Endothelial cell of umbilical vein (primary cell): ENCODE results near the gene BRSK2. TPM values are rescaled to one million over a fixed set of nuclear protein-coding genes. Genes with fewer than 3 reads are reported as not detected.

ENCODE experiments used
- BruUV-seq: library from RNA; stranded (reverse); fragments of 400-500 nt; replicated peaks from 2 replicates; lab custom pipeline; 2021; lab: Mats Ljungman, UMichigan
- CTCF ChIA-PET: fragments of 300-600, 350-600 bp; sonication (Branson Sonifier 250); formaldehyde crosslinking; loops from one replicate; lab custom pipeline; 2021; ENCODE audit warnings: antibody characterized with exemption, inconsistent platforms; lab: Charles Lee
- POLR2A ChIA-PET: fragments of 300-600, 350-600 bp; sonication (Branson Sonifier 250); formaldehyde crosslinking; loops from one replicate; lab custom pipeline; 2021; ENCODE audit warnings: antibody characterized with exemption, inconsistent platforms; lab: Charles Lee
- DNase-seq: peaks from one replicate; pipeline ENCODE4 v3.0.0-alpha.2; 2011; ENCODE audit warnings: low read depth, low spot score
- FAIRE-seq: peaks from 2 replicates; lab custom pipeline; 2011; peaks lifted over from hg19 to GRCh38; lab: Jason Lieb, UNC
- H2AFZ ChIP-seq: 2 replicates; pipeline ENCODE4 v1.6.0; 2012; ENCODE audit warnings: low read depth, low read length, control low read depth, inconsistent platforms
- H3K27ac ChIP-seq: 2 replicates; pipeline ENCODE4 v1.5.1; 2011; ENCODE audit warnings: low read depth, mild to moderate bottlenecking, control low read depth, low read length, moderate library complexity; ENCODE audit not compliant: insufficient read depth
- H3K27me3 ChIP-seq, 2 experiments: 2 replicates each; pipeline versions ENCODE4 v1.6.0 to v1.6.1; 2011; ENCODE audit warnings: low read length in 2 of 2, mixed read lengths in 1 of 2; ENCODE audit not compliant: control insufficient read depth in 2 of 2, insufficient read depth in 2 of 2
- H3K36me3 ChIP-seq, 2 experiments: 2 replicates in 1 of 2; 3 replicates in 1 of 2; pipeline ENCODE4 v1.5.1; 2011; ENCODE audit warnings: low read length in 2 of 2, mild to moderate bottlenecking in 1 of 2, moderate library complexity in 1 of 2; ENCODE audit not compliant: control insufficient read depth in 2 of 2, insufficient read depth in 2 of 2; ENCODE audit errors: extremely low read depth in 1 of 2
- H3K4me1 ChIP-seq: 3 replicates; pipeline ENCODE4 v1.5.1; 2011; ENCODE audit warnings: mild to moderate bottlenecking, low read length; ENCODE audit not compliant: control insufficient read depth, insufficient read depth; ENCODE audit errors: extremely low read depth
- H3K4me2 ChIP-seq: 2 replicates; pipeline ENCODE4 v1.6.1; 2011; ENCODE audit warnings: low read length, control low read depth, mixed read lengths; ENCODE audit not compliant: insufficient read depth
- H3K4me3 ChIP-seq, 3 experiments: fragments of 200-600 bp in 1 of 3; sonication (generic), shearing (Covaris generic) in 1 of 3; replicated peaks in 1 of 3; 2 replicates each; pipeline ENCODE4 v1.5.1; 2011 to 2016; ENCODE audit warnings: control low read depth in 3 of 3, low read length in 3 of 3, mild to moderate bottlenecking in 2 of 3, inconsistent platforms in 1 of 3, low read depth in 1 of 3, moderate library complexity in 1 of 3; ENCODE audit not compliant: insufficient read depth in 1 of 3
- H3K79me2 ChIP-seq: 2 replicates; pipeline ENCODE4 v1.6.0; 2012; ENCODE audit warnings: low read length, inconsistent platforms; ENCODE audit not compliant: control insufficient read depth, insufficient read depth
- H3K9ac ChIP-seq: replicated peaks from 2 replicates; pipeline ENCODE3; 2011; ENCODE audit warnings: low read length, control low read depth; ENCODE audit not compliant: insufficient read depth; ENCODE audit errors: extremely low read depth
- H3K9me1 ChIP-seq: replicated peaks from 3 replicates; pipeline ENCODE4 v1.6.0; 2011; ENCODE audit warnings: mild to moderate bottlenecking, low read length; ENCODE audit not compliant: control insufficient read depth, insufficient read depth; ENCODE audit errors: extremely low read depth
- H3K9me3 ChIP-seq: replicated peaks from 2 replicates; pipeline ENCODE4 v1.5.1; 2012; ENCODE audit warnings: low read length, inconsistent platforms; ENCODE audit not compliant: control insufficient read depth, insufficient read depth
- H4K20me1 ChIP-seq: replicated peaks from 2 replicates; pipeline ENCODE3; 2011; ENCODE audit warnings: mild to moderate bottlenecking, low read length; ENCODE audit not compliant: control insufficient read depth, insufficient read depth; ENCODE audit errors: extremely low read depth
- EZH2 ChIP-seq: IDR thresholded peaks from 2 replicates; pipeline ENCODE4 v1.6.1; 2012; ENCODE audit warnings: borderline replicate concordance, low read depth, mild to moderate bottlenecking, moderate library complexity, low read length, inconsistent platforms; ENCODE audit not compliant: severe bottlenecking
- FOS ChIP-seq: IDR thresholded peaks from 2 replicates; pipeline ENCODE4 v1.6.1; 2011; ENCODE audit warnings: mild to moderate bottlenecking, low read length, moderate library complexity, borderline replicate concordance; ENCODE audit not compliant: insufficient read depth
- GATA2 ChIP-seq: IDR thresholded peaks from 2 replicates; pipeline ENCODE4 v1.7.0; 2011; ENCODE audit warnings: low read depth, mild to moderate bottlenecking, moderate library complexity, mixed read lengths, low read length; ENCODE audit not compliant: insufficient read length, insufficient read depth
- JUN ChIP-seq: IDR thresholded peaks from 2 replicates; pipeline ENCODE4 v1.6.1; 2011; ENCODE audit warnings: borderline replicate concordance, low read depth; ENCODE audit not compliant: insufficient read length, insufficient read depth
- MYC ChIP-seq: IDR thresholded peaks from one replicate; pipeline ENCODE4 v1.6.1; 2011; ENCODE audit warnings: mild to moderate bottlenecking, low read depth, low read length
- POLR2A ChIP-seq: IDR thresholded peaks from 2 replicates; pipeline ENCODE4 v1.6.1; 2012; ENCODE audit warnings: low read depth, mild to moderate bottlenecking, control low read depth, low read length
- POLR2AphosphoS5 ChIP-seq: IDR thresholded peaks from 2 replicates; pipeline ENCODE4 v1.6.1; 2012; ENCODE audit warnings: low read depth, mild to moderate bottlenecking, control low read depth, low read length, moderate library complexity; ENCODE audit not compliant: insufficient read depth
- dilution Hi-C: fragments of 300-500 bp; cut with MboI; formaldehyde crosslinking; loops from one replicate; pipeline ENCODE4 v1.15.0; 2019; ENCODE audit warnings: low sequenced_read_pairs; ENCODE audit not compliant: extremely low pct_ligation_motif_present
- intact Hi-C: fragments of 100-400 bp; cut with micrococcal nuclease; formaldehyde crosslinking; loops from one replicate; pipeline ENCODE4 v1.10.0; 2022
- polyA plus RNA-seq, 4 experiments: library from polyadenylated mRNA; depleted of rRNA in 3 of 4; stranded (reverse) in 3 of 4; unstranded in 1 of 4; fragments of >200 nt; gene quantifications; 2 replicates each; pipeline versions ENCODE4 v1.2.1 to v1.2.3, GENCODE V29; 2011 to 2012; ENCODE audit warnings: missing spikeins in 1 of 4
- total RNA-seq: library from RNA; stranded (reverse); gene quantifications from 2 replicates; pipeline ENCODE4 v1.2.3, GENCODE V29; 2021
- TF ChIP-seq, protein P1 (sequence below), 2 donors: IDR thresholded peaks; 1 replicate in 1 of 2; 2 replicates in 1 of 2; pipeline ENCODE4 v1.5.1; 2011; ENCODE audit warnings: low read length in 2 of 2, mild to moderate bottlenecking in 2 of 2, moderate library complexity in 2 of 2, control low read depth in 1 of 2, inconsistent platforms in 1 of 2, low read depth in 1 of 2; ENCODE audit not compliant: insufficient read depth in 1 of 2; ENCODE audit errors: extremely low read depth in 1 of 2
- TF ChIP-seq, protein P2 (sequence below): IDR thresholded peaks from 2 replicates; pipeline ENCODE4 v1.6.1; 2011; ENCODE audit not compliant: insufficient read depth, insufficient read length

The BRSK2 gene
- total and polyA plus RNA-seq, 2 donors (not counting 3 experiments of a cell fraction or from before 2014, with no cell fraction given): 0.08 to 0.20 TPM

DNA sequence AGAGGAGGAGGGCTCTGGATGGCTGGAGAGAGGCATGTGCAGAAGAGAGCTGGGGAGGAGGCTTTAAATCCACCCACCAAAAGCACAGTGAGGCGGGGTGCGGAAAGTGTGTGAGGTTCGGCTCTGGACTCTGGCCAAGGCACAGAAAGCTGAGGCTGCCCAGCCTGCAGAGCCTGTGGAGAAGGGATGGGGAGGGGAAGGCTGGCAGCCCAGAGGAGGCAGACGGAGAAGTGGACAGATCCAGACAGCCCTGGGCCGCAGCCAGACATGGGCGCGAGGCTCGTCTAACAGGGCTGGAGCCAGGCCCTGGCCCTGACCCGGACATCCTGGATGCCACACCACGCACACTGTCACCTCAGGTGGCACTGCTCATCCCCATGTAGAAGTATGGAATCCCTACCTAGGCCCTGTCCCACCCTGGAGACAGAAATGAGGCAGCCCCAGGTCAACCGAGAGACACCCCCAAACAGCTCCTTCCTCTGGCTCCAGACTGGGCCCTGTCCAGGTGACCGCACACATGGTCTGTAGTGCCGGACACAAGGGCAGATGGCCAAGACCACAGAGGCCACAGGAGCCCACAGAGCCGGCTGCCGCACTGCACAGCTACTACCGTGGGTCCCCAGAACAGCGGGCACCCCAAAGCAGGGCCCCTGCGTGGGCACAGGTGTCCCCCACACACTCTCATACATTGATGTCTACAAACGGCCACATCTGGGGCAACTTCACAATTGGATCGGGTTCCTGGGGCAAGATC is 113.4 kb downstream of the BRSK2 start:
- FAIRE-seq: no peak
- TF ChIP-seq, protein P1, sequence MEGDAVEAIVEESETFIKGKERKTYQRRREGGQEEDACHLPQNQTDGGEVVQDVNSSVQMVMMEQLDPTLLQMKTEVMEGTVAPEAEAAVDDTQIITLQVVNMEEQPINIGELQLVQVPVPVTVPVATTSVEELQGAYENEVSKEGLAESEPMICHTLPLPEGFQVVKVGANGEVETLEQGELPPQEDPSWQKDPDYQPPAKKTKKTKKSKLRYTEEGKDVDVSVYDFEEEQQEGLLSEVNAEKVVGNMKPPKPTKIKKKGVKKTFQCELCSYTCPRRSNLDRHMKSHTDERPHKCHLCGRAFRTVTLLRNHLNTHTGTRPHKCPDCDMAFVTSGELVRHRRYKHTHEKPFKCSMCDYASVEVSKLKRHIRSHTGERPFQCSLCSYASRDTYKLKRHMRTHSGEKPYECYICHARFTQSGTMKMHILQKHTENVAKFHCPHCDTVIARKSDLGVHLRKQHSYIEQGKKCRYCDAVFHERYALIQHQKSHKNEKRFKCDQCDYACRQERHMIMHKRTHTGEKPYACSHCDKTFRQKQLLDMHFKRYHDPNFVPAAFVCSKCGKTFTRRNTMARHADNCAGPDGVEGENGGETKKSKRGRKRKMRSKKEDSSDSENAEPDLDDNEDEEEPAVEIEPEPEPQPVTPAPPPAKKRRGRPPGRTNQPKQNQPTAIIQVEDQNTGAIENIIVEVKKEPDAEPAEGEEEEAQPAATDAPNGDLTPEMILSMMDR (IDR thresholded peaks at IDR 0.05; ENCODE audit: extremely low read depth in 1 of 2, insufficient read depth in 1 of 2, low read depth in 1 of 2, low read length in 2 of 2): no peak
- TF ChIP-seq, protein P2, sequence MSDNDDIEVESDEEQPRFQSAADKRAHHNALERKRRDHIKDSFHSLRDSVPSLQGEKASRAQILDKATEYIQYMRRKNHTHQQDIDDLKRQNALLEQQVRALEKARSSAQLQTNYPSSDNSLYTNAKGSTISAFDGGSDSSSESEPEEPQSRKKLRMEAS: no peak
- TF ChIP-seq FOS (no peak), EZH2 (no peak), JUN (no peak), MYC (no peak), POLR2AphosphoS5 (no peak), POLR2A (no peak), GATA2 (no peak)
- dilution Hi-C loops (no loop called here), intact Hi-C loops (no loop called here)
- Histone ChIP-seq H4K20me1 (peaks cover 3% of the 10 kb centered on the region), H3K4me3 (no peak overlapping the region), H3K9ac (no peak overlapping the region), H3K36me3 (no peaks in the 10 kb centered on the region), H3K9me1 (no peaks in the 10 kb centered on the region), H3K4me2 (no peak overlapping the region), H3K4me1 (no peaks in the 10 kb centered on the region), H3K9me3 (no peaks in the 10 kb centered on the region), H3K27me3 (no peaks in the 10 kb centered on the region), H3K27ac (no peak overlapping the region), H3K79me2 (peaks cover 25% of the 10 kb centered on the region), H2AFZ (no peak overlapping the region)
- POLR2A ChIA-PET: no interaction called here
- no TSS peak for BruUV-seq
- CTCF ChIA-PET: no interaction called here
- DNase-seq: no peak
